ENCODE results near the gene MS4A15. TPM values are rescaled to one million over a fixed set of nuclear protein-coding genes. Genes with fewer than 3 reads are reported as not detected.

Gene MS4A15
- total and polyA plus RNA-seq, 2 experiments from 2014 or later = not detected

DNA sequence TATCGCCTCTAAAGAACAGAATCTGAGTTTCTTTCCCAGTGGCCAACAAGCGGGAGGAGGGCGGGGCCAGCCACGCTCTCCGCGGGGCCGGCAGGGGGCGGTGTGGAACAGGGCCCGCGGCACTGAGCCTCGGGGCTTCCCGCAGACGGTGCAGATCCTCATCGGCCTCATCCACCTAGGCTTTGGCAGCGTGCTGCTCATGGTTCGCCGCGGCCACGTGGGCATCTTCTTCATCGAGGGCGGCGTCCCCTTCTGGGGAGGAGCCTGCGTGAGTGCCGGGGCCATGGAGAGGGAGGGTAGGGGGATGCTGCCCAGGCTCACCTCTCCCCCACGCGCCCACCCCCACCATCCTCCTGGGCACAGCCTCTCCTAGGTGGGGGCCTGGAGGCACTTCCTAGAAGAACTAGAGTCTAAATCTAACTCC lies 10.7 kb downstream of the MS4A15 start:
- no peak for DNase-seq (ENCODE audit: low read depth in 1 of 2, low spot score in 1 of 2)

DNA sequence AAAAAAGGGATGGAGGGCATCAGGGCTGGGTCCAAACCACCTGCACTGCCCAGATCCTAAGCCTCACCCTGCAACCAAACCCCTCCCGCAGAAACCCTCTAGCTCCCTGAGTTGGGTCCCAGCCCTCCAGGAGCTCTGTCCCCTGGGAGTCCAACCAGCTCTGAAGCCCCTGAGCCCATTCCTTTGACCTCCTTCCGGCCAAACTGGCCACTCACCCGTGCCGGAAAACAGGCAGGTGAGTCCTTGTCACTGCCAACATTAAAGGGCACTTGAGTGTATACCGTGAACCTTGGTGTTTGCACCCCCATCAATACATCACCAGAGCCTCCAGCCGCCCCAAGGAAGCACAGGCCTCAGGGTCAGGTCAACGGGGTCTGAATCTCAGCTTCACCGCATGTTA lies 11.5 kb downstream of the MS4A15 start:
- H3K4me3 ChIP-seq = no peak overlapping the region
- no peaks in the 10 kb centered on the region for H3K36me3 ChIP-seq
- no peak for DNase-seq (ENCODE audit: low read depth in 1 of 2, low spot score in 1 of 2)
- TF ChIP-seq, protein P1, sequence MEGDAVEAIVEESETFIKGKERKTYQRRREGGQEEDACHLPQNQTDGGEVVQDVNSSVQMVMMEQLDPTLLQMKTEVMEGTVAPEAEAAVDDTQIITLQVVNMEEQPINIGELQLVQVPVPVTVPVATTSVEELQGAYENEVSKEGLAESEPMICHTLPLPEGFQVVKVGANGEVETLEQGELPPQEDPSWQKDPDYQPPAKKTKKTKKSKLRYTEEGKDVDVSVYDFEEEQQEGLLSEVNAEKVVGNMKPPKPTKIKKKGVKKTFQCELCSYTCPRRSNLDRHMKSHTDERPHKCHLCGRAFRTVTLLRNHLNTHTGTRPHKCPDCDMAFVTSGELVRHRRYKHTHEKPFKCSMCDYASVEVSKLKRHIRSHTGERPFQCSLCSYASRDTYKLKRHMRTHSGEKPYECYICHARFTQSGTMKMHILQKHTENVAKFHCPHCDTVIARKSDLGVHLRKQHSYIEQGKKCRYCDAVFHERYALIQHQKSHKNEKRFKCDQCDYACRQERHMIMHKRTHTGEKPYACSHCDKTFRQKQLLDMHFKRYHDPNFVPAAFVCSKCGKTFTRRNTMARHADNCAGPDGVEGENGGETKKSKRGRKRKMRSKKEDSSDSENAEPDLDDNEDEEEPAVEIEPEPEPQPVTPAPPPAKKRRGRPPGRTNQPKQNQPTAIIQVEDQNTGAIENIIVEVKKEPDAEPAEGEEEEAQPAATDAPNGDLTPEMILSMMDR (IDR thresholded peaks at IDR 0.05; ENCODE audit: low read depth, low read length) = no peak
- H3K27me3 ChIP-seq = no peaks in the 10 kb centered on the region
- no peaks in the 10 kb centered on the region for H3K9me3 ChIP-seq (ENCODE audit: low read depth)
- no peaks in the 10 kb centered on the region for H3K4me1 ChIP-seq (ENCODE audit: low read depth)
- H3K27ac ChIP-seq = no peak overlapping the region

More for the DNA sequence above, 10.7 kb downstream of the MS4A15 start:
- no peak overlapping the region for H3K27ac ChIP-seq
- H3K9me3 ChIP-seq (ENCODE audit: low read depth) = no peaks in the 10 kb centered on the region
- TF ChIP-seq, protein P1 (IDR thresholded peaks at IDR 0.05; ENCODE audit: low read depth, low read length) = peak; percentile 61
- no peaks in the 10 kb centered on the region for H3K4me1 ChIP-seq (ENCODE audit: low read depth)
- H3K27me3 ChIP-seq = no peaks in the 10 kb centered on the region
- no peaks in the 10 kb centered on the region for H3K36me3 ChIP-seq
- H3K4me3 ChIP-seq = no peak overlapping the region

DNA sequence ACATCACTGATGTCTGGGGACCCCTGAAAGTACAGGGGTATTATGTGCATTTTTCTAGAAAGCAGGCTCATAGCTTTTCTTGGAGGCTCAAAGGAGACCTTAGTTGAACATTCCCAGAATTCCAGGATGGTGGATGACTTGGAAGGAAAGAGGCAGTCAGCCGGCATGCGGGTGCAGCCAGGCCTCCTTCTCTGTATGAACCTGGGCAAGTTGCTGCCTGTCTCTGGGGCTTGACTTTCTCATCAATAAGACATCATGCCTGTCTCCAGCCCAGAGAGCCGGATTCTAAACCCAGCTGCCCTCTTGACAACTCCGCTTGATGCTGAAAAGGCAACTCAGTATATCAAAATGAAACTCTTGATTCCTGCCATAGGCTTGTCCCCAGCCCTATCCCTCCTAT lies 12.6 kb downstream of the MS4A15 start:
- Histone ChIP-seq H3K27ac (no peak overlapping the region), H3K36me3 (no peaks in the 10 kb centered on the region), H3K9me3 (ENCODE audit: low read depth) (no peaks in the 10 kb centered on the region), H3K4me3 (no peak overlapping the region), H3K27me3 (no peaks in the 10 kb centered on the region), H3K4me1 (ENCODE audit: low read depth) (no peaks in the 10 kb centered on the region)
- TF ChIP-seq, protein P1 (IDR thresholded peaks at IDR 0.05; ENCODE audit: low read depth, low read length) = no peak
- DNase-seq (ENCODE audit: low read depth in 1 of 2, low spot score in 1 of 2) = no peak

DNA sequence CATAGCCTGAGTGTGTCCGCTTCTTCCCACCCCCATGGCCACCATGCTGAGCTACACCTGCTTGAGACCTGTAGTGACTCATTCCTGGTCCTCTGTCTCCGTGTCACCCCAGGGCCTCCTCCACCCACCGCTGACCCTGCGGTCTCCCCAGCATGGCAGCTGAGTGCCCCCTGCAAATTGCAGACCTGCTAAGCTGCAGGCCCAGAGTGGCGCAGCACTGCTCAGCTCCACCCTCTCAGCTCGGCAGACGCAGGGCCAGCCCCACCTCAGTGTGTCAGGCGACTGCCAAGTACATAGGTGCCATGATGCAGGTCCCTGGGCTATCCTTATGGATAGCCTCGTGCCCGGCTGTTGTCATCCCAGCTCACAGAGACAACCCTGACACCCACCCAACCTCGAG lies 13.1 kb downstream of the MS4A15 start:
- H3K4me1 ChIP-seq (ENCODE audit: low read depth) = no peaks in the 10 kb centered on the region
- H3K9me3 ChIP-seq (ENCODE audit: low read depth) = no peaks in the 10 kb centered on the region
- no peak for DNase-seq (ENCODE audit: low read depth in 1 of 2, low spot score in 1 of 2)
- no peak overlapping the region for H3K27ac ChIP-seq
- no peaks in the 10 kb centered on the region for H3K27me3 ChIP-seq
- H3K36me3 ChIP-seq = no peaks in the 10 kb centered on the region
- H3K4me3 ChIP-seq = no peak overlapping the region
- TF ChIP-seq, protein P1 (IDR thresholded peaks at IDR 0.05; ENCODE audit: low read depth, low read length) = no peak

DNA sequence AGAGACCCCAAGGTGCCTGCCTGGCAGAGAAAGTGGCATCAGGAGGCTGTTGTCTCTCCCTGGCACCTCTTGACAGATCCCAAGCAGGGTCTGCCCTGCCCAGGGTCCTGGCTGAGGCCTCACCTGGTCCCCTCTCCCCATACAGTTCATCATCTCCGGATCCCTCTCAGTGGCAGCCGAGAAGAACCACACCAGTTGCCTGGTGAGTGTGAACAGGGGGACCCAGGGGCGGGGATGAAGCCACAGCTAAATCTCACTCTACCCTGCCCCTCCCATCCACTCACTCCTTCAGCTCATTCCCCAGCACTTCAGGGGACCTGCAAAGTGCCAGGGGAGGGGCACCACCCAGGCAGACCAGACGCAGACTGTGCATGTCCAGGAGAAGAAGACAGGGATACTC lies 14.5 kb downstream of the MS4A15 start:
- H3K4me3 ChIP-seq = no peak overlapping the region
- H3K9me3 ChIP-seq (ENCODE audit: low read depth) = no peaks in the 10 kb centered on the region
- TF ChIP-seq, protein P1 (IDR thresholded peaks at IDR 0.05; ENCODE audit: low read depth, low read length) = no peak
- no peaks in the 10 kb centered on the region for H3K27me3 ChIP-seq
- H3K4me1 ChIP-seq (ENCODE audit: low read depth) = no peaks in the 10 kb centered on the region
- H3K27ac ChIP-seq = no peak overlapping the region
- no peaks in the 10 kb centered on the region for H3K36me3 ChIP-seq
- DNase-seq (ENCODE audit: low read depth in 1 of 2, low spot score in 1 of 2) = no peak
